ENCODE data around the gene PIGN.

Gene PIGN

GRCh38 chr18:62106271-62106670, 80.6 kb downstream of the PIGN start:
- DNase-seq = no peak

- no peak for DNase-seq
These were observed 81.5 kb downstream of the PIGN start for GRCh38 chr18:62105376-62105775.

- DNase-seq = no peak
These were observed 84.6 kb downstream of the PIGN start for GRCh38 chr18:62102221-62102620.

- DNase-seq = no peak
These were observed 85.5 kb downstream of the PIGN start for GRCh38 chr18:62101321-62101721.

GRCh38 chr18:62098960-62099359, 87.9 kb downstream of the PIGN start:
- no peak for DNase-seq

GRCh38 chr18:62097698-62098097, 89.2 kb downstream of the PIGN start:
- DNase-seq = no peak

- DNase-seq = no peak
These were observed 95.3 kb downstream of the PIGN start for GRCh38 chr18:62091487-62092120.

GRCh38 chr18:62089174-62089573, 97.7 kb downstream of the PIGN start:
- DNase-seq = no peak

GRCh38 chr18:62088156-62088555, 98.7 kb downstream of the PIGN start:
- no peak for DNase-seq

- DNase-seq = peak; percentile 55
These were observed 101.1 kb downstream of the PIGN start for GRCh38 chr18:62085756-62086155.

- no peak for DNase-seq
These were observed 105.0 kb downstream of the PIGN start for GRCh38 chr18:62081761-62082294.

- no peak for DNase-seq
These were observed 105.6 kb downstream of the PIGN start for GRCh38 chr18:62081248-62081647.

- DNase-seq = no peak
These were observed 106.5 kb downstream of the PIGN start for GRCh38 chr18:62080172-62080900.

GRCh38 chr18:62073461-62074281, 113.2 kb downstream of the PIGN start:
- no peak for DNase-seq

GRCh38 chr18:62072370-62072769, 114.5 kb downstream of the PIGN start:
- no peak for DNase-seq

- no peak for DNase-seq
These were observed 115.8 kb downstream of the PIGN start for GRCh38 chr18:62071071-62071470.

- no peak for DNase-seq
These were observed 116.6 kb downstream of the PIGN start for GRCh38 chr18:62070302-62070701.

- DNase-seq = peak; percentile 43
These were observed 117.3 kb downstream of the PIGN start for GRCh38 chr18:62069556-62069955.

- DNase-seq = peak; percentile 76
These were observed 120.6 kb downstream of the PIGN start for GRCh38 chr18:62066102-62066818.

- DNase-seq = no peak
These were observed 122.5 kb downstream of the PIGN start for GRCh38 chr18:62064361-62064760.

- DNase-seq = no peak
These were observed 124.9 kb downstream of the PIGN start for GRCh38 chr18:62061821-62062478.

- DNase-seq = no peak
These were observed 126.0 kb downstream of the PIGN start for GRCh38 chr18:62060820-62061219.
